Stimulated activated naive B cell treated with anti-CD40 and anti-IgM and Interleukin-4, amounts not matched to agents 10 μg/mL and 1 μg/mL and 100 μg/mL, for 72 hours (primary cell): ENCODE data around the gene NDUFB11.

ENCODE experiments used
- ATAC-seq, 2 donors: fragments of 150-1000 bp; cut with Tn5 transposase; replicated peaks; 2 replicates each; pipeline ENCODE4 v1.10.0; 2021; ENCODE audit warnings: moderate library complexity in 1 of 2
- DNase-seq: peaks from one replicate; pipeline ENCODE4 v3.0.0; 2021
- H3K27ac Mint-ChIP-seq: one replicate; pipeline ENCODE4 v1.8.0; 2022; ENCODE audit warnings: mild to moderate bottlenecking, mixed read lengths
- H3K27me3 Mint-ChIP-seq, 2 donors: one replicate each; pipeline ENCODE4 v1.8.0; 2022; ENCODE audit warnings: mixed read lengths in 2 of 2
- H3K36me3 Mint-ChIP-seq, 2 donors: one replicate each; pipeline ENCODE4 v1.8.0; 2022; ENCODE audit warnings: mixed read lengths in 2 of 2, mild to moderate bottlenecking in 1 of 2
- H3K4me1 Mint-ChIP-seq, 2 donors: one replicate each; pipeline ENCODE4 v1.8.0; 2022; ENCODE audit warnings: mixed read lengths in 2 of 2, mild to moderate bottlenecking in 1 of 2
- H3K4me3 Mint-ChIP-seq, 2 donors: one replicate each; pipeline ENCODE4 v1.8.0; 2022; ENCODE audit warnings: mild to moderate bottlenecking in 2 of 2, mixed read lengths in 2 of 2, moderate library complexity in 1 of 2
- H3K9me3 Mint-ChIP-seq, 2 donors: one replicate each; pipeline ENCODE4 v1.8.0; 2022; ENCODE audit warnings: mixed read lengths in 2 of 2, mild to moderate bottlenecking in 1 of 2

Gene NDUFB11

DNA sequence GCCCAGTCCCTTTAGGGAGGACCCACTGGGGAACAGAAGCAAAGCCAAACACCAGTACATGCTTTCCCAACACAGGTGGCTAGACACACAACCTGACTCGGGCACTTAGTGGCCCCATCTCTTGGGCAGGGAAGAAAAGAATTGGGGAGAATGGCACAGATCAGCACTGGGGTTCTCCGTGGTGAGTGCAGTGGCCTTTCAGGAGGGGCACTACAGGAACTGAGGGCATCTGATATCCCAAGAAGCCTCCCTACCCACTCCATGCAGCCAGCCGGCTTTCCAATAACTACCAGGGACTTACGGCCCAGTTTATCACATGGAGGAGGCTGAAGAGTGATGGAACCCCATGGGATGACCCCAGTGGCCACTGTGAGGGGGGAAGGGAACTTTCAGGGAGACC, 43.3 kb downstream of the NDUFB11 start:
- DNase-seq (no peak), ATAC-seq (no peak)
- Mint-ChIP-seq H3K27ac (no peak overlapping the region), H3K36me3 (peaks cover 7 to 8% of the 10 kb centered on the region in 2 donors), H3K9me3 (no peaks in the 10 kb centered on the region), H3K27me3 (peaks cover 0 to 15% of the 10 kb centered on the region in 2 donors), H3K4me1 (no peaks in the 10 kb centered on the region), H3K4me3 (no peak overlapping the region)

GRCh38 chrX:47098338-47099094, 46.0 kb downstream of the NDUFB11 start:
- H3K27me3 Mint-ChIP-seq: peaks cover 0 to 11% of the 10 kb centered on the region in 2 donors
- ATAC-seq (no peak), DNase-seq (no peak)
- no peak overlapping the region for H3K27ac Mint-ChIP-seq
- no peaks in the 10 kb centered on the region for H3K9me3 Mint-ChIP-seq
- H3K4me3 Mint-ChIP-seq: no peak overlapping the region
- H3K4me1 Mint-ChIP-seq: no peaks in the 10 kb centered on the region
- H3K36me3 Mint-ChIP-seq: peaks cover 6 to 7% of the 10 kb centered on the region in 2 donors

DNA sequence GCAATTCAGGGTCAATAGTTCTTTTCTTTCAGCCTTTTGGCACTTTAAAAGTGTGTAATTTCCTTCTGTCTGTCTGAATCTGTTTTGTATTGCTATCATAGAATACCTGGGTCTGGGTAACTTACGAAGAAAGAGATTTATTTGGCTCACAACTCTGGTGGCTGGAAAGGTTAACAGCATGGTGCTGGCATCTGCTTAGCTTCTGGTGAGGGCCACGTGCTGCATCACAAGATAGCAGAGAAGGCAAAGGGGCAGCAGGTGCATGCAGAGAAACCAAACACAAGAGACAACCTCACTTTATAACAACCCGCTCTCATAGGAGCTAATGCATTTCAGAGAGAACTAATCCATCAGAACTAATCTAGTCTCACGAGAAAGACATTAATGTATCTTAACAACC, 47.5 kb downstream of the NDUFB11 start:
- H3K27me3 Mint-ChIP-seq: peaks cover 0 to 11% of the 10 kb centered on the region in 2 donors
- peaks cover 6 to 7% of the 10 kb centered on the region in 2 donors for H3K36me3 Mint-ChIP-seq
- H3K27ac Mint-ChIP-seq: no peak overlapping the region
- DNase-seq (no peak), ATAC-seq (no peak)
- no peaks in the 10 kb centered on the region for H3K4me1 Mint-ChIP-seq
- no peaks in the 10 kb centered on the region for H3K9me3 Mint-ChIP-seq
- H3K4me3 Mint-ChIP-seq: no peak overlapping the region

GRCh38 chrX:47093860-47094259, 50.6 kb downstream of the NDUFB11 start:
- H3K27ac Mint-ChIP-seq: no peak overlapping the region
- H3K4me3 Mint-ChIP-seq: no peak overlapping the region
- peaks cover 0 to under 1% of the 10 kb centered on the region in 2 donors for H3K36me3 Mint-ChIP-seq
- H3K9me3 Mint-ChIP-seq: no peaks in the 10 kb centered on the region
- no peak for DNase-seq
- H3K4me1 Mint-ChIP-seq: peaks cover 0 to 7% of the 10 kb centered on the region in 2 donors
- no peak for ATAC-seq
- peaks cover 0 to 6% of the 10 kb centered on the region in 2 donors for H3K27me3 Mint-ChIP-seq

- Mint-ChIP-seq H3K36me3 (peaks cover 0 to 3% of the 10 kb centered on the region in 2 donors), H3K9me3 (no peaks in the 10 kb centered on the region), H3K27me3 (peaks cover 0 to 4% of the 10 kb centered on the region in 2 donors), H3K4me1 (peaks cover 0 to 7% of the 10 kb centered on the region in 2 donors), H3K4me3 (no peak overlapping the region), H3K27ac (no peak overlapping the region)
- ATAC-seq (no peak), DNase-seq (no peak)
Measured at GRCh38 chrX:47093248-47093647, 51.3 kb downstream of the NDUFB11 start.
